Measurements from ENCODE around the gene SH2D6. TPM values are rescaled to one million over a fixed set of nuclear protein-coding genes. Genes with fewer than 3 reads are reported as not detected.
A peak's percentile ranks its signal among the peaks of the same experiment; 100 is the strongest.

Gene SH2D6
- total and polyA plus RNA-seq, 8 donors, result 0.70 to 28.1 (median 3.6) TPM

DNA sequence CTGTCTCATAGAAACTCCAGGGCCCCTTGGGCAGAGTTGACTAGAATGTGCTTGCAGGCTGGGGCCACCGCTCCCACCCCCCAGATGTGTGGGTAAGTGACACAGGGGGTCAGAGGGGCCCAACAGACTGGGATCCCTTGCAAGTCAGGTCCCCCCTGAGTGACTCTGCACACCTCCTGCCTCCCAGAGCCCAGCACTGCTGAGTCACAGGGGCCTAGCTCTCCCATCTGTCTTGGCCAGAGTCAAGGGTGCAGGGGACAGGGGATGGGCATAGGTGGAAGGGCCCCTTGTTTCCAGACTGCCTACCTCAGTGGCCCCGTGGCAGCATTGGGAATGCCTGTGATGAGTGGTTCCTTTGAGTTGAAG lies 11.4 kb downstream of the SH2D6 start:
- DNase-seq (no peak), FAIRE-seq (no peak), ATAC-seq (no peak)
- TF ChIP-seq, protein P1, sequence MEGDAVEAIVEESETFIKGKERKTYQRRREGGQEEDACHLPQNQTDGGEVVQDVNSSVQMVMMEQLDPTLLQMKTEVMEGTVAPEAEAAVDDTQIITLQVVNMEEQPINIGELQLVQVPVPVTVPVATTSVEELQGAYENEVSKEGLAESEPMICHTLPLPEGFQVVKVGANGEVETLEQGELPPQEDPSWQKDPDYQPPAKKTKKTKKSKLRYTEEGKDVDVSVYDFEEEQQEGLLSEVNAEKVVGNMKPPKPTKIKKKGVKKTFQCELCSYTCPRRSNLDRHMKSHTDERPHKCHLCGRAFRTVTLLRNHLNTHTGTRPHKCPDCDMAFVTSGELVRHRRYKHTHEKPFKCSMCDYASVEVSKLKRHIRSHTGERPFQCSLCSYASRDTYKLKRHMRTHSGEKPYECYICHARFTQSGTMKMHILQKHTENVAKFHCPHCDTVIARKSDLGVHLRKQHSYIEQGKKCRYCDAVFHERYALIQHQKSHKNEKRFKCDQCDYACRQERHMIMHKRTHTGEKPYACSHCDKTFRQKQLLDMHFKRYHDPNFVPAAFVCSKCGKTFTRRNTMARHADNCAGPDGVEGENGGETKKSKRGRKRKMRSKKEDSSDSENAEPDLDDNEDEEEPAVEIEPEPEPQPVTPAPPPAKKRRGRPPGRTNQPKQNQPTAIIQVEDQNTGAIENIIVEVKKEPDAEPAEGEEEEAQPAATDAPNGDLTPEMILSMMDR (IDR thresholded peaks at IDR 0.05), result no peak
- no peaks in the 10 kb centered on the region for H3K27me3 ChIP-seq
- H3K27ac ChIP-seq, result no peak overlapping the region
- no peak overlapping the region for H3K4me3 ChIP-seq
- WGBS, 2 donors, result 84 to 89% methylated on average over 2 of the region's 2 CpGs
- H3K4me1 ChIP-seq, result peaks cover 20 to 30% (median 21%) of the 10 kb centered on the region in 3 donors
- H3K9me3 ChIP-seq, result no peaks in the 10 kb centered on the region
- no peaks in the 10 kb centered on the region for H3K36me3 ChIP-seq
- intact Hi-C loops (cut with DNase I), result loop anchor here in 1 of 3 donors (10.0 kb wide), 1 partner anchor 125 kb away; no protein-coding TSS in a partner anchor

DNA sequence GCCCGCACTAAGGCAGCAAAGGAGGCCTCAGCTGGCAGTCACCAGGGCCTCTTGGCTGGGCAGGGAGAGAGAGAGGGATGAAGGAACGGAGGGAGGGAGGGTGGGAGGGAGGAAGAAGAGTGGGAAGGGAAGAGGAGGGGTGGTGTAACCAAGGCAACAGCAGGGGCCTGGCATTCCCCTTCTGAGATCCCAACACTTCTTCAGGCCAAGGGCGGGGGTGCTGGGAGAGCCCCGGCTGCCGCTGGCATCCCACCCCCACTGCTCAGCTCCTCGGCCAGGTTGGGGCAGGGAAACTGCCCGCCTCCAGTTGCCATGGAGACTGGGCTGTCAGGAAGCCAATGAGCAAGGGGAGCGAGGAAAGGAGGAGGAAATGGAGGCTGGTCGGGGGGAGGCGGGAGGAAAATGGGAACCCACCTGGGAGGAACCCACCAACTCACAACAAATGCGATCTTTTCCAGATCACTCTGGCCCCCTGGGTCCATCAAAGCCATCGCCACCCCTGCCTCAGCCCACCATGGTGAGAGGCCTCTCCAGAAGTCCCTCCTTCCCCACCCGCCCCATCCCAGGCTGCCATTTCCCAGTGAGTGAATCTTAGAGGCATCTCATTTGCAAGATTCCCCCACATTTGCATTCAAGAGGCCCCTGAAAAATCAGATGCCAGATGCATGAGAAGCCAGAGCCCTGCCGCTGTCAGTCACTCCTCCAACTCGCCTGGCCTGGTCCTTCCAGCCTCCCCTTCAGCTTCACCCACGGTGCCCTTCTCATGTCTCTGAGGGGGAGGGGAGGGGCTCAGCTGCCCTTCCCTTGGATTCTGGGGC lies 12.4 kb downstream of the SH2D6 start:
- H3K36me3 ChIP-seq, result no peaks in the 10 kb centered on the region
- H3K9me3 ChIP-seq, result no peaks in the 10 kb centered on the region
- DNase-seq (no peak), FAIRE-seq (no peak), ATAC-seq (peak in 1 of 4 donors; percentile 6)
- H3K4me1 ChIP-seq, result peaks cover 14 to 21% (median 14%) of the 10 kb centered on the region in 3 donors
- no peak overlapping the region for H3K27ac ChIP-seq
- H3K4me3 ChIP-seq, result no peak overlapping the region
- H3K27me3 ChIP-seq, result no peaks in the 10 kb centered on the region
- WGBS, 2 donors, result 79 to 82% methylated on average over 13 to 16 of the region's 16 CpGs
- TF ChIP-seq, protein P1 (IDR thresholded peaks at IDR 0.05), result no peak
- intact Hi-C loops (cut with DNase I), result no loop called here

DNA sequence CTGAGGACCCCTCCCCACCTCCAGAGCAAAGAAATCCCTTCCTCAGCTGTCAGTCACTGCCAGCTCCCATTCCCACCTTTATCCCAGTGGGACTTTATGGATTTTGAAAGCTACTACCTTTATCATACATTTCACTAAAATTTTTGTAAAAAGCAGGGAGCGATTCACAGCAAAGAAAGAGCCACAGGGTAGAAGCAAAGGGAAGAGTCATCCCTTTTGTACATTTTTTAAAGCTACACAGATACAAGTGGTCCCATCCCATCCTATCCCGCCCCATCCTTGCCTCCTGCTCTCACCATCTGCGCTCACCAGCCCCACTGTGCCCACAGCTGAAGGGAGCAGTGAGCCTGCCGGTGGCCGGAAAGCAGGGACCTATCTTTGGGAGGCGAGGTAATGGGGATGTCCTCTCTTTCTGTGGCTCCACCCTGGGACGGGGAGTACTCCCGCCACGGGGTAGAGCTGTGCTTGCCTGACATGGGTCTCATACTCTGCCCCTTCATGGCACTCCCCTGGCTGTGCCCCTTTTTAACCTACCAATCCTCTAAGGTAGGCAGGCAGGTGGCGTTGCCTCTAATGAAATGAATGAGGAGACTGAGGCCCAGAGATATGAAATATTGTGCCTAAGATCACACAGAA lies 13.2 kb downstream of the SH2D6 start:
- no peak for DNase-seq
- no peak for ATAC-seq
- Histone ChIP-seq H3K4me1 (peaks cover 7 to 15% (median 12%) of the 10 kb centered on the region in 3 donors), H3K27me3 (no peaks in the 10 kb centered on the region), H3K9me3 (no peaks in the 10 kb centered on the region), H3K27ac (no peak overlapping the region), H3K4me3 (no peak overlapping the region), H3K36me3 (no peaks in the 10 kb centered on the region)
- intact Hi-C loops (cut with DNase I), result no loop called here
- no peak for FAIRE-seq
- TF ChIP-seq, protein P1 (IDR thresholded peaks at IDR 0.05), result no peak
- WGBS, 2 donors, result 93% methylated on average over 10 of the region's 10 CpGs

DNA sequence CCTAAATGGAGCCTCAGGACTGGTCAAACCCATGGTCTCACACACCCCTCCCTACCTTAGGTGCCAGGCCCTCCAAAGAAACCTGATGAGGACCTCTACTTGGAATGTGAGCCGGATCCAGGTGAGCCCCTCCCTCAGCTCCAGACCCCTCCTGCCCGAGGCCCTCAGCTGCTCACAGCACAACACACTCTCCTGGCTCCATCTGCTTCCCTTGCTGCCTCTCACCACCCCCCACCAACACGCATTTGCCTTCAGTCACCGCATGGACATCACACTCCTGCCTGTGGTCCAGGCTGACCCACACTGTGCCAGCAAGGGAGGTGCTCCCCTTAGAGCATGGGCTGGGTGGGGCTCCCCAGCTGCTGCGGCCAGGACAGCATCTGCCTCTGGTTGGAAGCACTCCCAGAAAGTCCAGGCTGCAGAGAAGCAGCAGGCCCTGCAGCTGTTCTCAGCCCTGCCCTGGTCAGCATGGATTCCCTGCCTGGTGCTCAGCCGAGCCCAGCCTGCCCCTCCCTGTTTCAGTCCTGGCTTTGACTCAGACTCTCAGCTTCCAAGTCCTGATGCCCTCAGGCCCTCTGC lies 15.1 kb downstream of the SH2D6 start:
- no peak overlapping the region for H3K4me3 ChIP-seq
- peaks cover 6 to 21% (median 15%) of the 10 kb centered on the region in 3 donors for H3K4me1 ChIP-seq
- TF ChIP-seq, protein P1 (IDR thresholded peaks at IDR 0.05), result no peak
- H3K36me3 ChIP-seq, result no peaks in the 10 kb centered on the region
- ATAC-seq (peak; percentile 45 to 66 (median 53)), FAIRE-seq (no peak), DNase-seq (peak in 4 of 6 donors; percentile 76 to 88 (median 78))
- intact Hi-C loops (cut with DNase I), result no loop called here
- 48 to 58% methylated on average over 6 of the region's 6 CpGs for WGBS, 2 donors
- H3K27ac ChIP-seq, result peak overlapping the region in 1 of 4 donors; percentile 43
- no peaks in the 10 kb centered on the region for H3K9me3 ChIP-seq
- no peaks in the 10 kb centered on the region for H3K27me3 ChIP-seq

Data from pancreas (tissue), 10 donors.